HepG2 (cell line): ENCODE data around the gene ACKR4.

ENCODE experiments used
- CBX5 ChIP-seq: sonication (generic); formaldehyde crosslinking; IDR thresholded peaks from 2 replicates; pipeline ENCODE4 v1.4.0; 2020; ENCODE audit warnings: missing genetic modification reagents, borderline replicate concordance
- GABPA ChIP-seq, 2 experiments: IDR thresholded peaks; 2 replicates each; pipeline ENCODE4 v1.6.1; 2011 to 2016; ENCODE audit warnings: low read depth in 2 of 2, low read length in 1 of 2, missing biosample characterization in 1 of 2, missing genetic modification characterization in 1 of 2
- POLR2AphosphoS5 ChIP-seq: IDR thresholded peaks from 2 replicates; pipeline ENCODE4 v1.6.1; 2012; ENCODE audit warnings: low read depth, low read length
- TF ChIP-seq, protein P1 (sequence below): sonication (generic); formaldehyde crosslinking; IDR thresholded peaks from 2 replicates; pipeline ENCODE4 v1.5.0; 2020; ENCODE audit warnings: mild to moderate bottlenecking, missing genetic modification reagents, moderate library complexity
- TF ChIP-seq, protein P2 (sequence below): IDR thresholded peaks from 2 replicates; pipeline ENCODE4 v1.6.1; 2012; ENCODE audit warnings: inconsistent platforms

- TF ChIP-seq, protein P1, sequence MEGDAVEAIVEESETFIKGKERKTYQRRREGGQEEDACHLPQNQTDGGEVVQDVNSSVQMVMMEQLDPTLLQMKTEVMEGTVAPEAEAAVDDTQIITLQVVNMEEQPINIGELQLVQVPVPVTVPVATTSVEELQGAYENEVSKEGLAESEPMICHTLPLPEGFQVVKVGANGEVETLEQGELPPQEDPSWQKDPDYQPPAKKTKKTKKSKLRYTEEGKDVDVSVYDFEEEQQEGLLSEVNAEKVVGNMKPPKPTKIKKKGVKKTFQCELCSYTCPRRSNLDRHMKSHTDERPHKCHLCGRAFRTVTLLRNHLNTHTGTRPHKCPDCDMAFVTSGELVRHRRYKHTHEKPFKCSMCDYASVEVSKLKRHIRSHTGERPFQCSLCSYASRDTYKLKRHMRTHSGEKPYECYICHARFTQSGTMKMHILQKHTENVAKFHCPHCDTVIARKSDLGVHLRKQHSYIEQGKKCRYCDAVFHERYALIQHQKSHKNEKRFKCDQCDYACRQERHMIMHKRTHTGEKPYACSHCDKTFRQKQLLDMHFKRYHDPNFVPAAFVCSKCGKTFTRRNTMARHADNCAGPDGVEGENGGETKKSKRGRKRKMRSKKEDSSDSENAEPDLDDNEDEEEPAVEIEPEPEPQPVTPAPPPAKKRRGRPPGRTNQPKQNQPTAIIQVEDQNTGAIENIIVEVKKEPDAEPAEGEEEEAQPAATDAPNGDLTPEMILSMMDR (CRISPR knock-in tag): no peak
- TF ChIP-seq POLR2AphosphoS5: no peak
- TF ChIP-seq GABPA (IDR thresholded peaks at IDR 0.05; ENCODE audit: low read depth, low read length): no peak
- TF ChIP-seq GABPA (CRISPR knock-in tag; IDR thresholded peaks at IDR 0.05; ENCODE audit: low read depth): no peak
- TF ChIP-seq, protein P2, sequence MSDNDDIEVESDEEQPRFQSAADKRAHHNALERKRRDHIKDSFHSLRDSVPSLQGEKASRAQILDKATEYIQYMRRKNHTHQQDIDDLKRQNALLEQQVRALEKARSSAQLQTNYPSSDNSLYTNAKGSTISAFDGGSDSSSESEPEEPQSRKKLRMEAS: no peak
- TF ChIP-seq CBX5: no peak
Measured at GRCh38 chr3:132642539-132642847, 45.4 kb downstream of the ACKR4 start.
